K562 (cell line): ENCODE data around the gene NDFIP1. TPM values are rescaled to one million over a fixed set of nuclear protein-coding genes. Genes with fewer than 3 reads are reported as not detected.

Source experiments
- CBX3 ChIP-seq, 2 experiments: IDR thresholded peaks; 1 replicate in 1 of 2; 2 replicates in 1 of 2; pipeline ENCODE4 v1.6.1; 2012; ENCODE audit warnings: inconsistent platforms in 2 of 2, low read length in 2 of 2, borderline replicate concordance in 1 of 2, control low read depth in 1 of 2
- CCAR2 ChIP-seq: fragments of 200-400 bp; formaldehyde crosslinking; IDR thresholded peaks from 2 replicates; pipeline ENCODE4 v1.6.1; 2017; ENCODE audit warnings: mild to moderate bottlenecking, low read depth, low read length
- CSDE1 ChIP-seq, 2 experiments: fragments of 450-650 bp; IDR thresholded peaks; 2 replicates each; pipeline ENCODE4 v1.6.1; 2016; ENCODE audit warnings: mild to moderate bottlenecking in 1 of 2
- EGR1 ChIP-seq: fragments of 450-650 bp; conservative IDR thresholded peaks from 2 replicates; pipeline ENCODE4 v1.6.1; 2017; ENCODE audit warnings: mild to moderate bottlenecking
- HMGXB4 ChIP-seq: sonication (generic); formaldehyde crosslinking; IDR thresholded peaks from 2 replicates; pipeline ENCODE4 v1.8.1; 2023; ENCODE audit warnings: mild to moderate bottlenecking, missing genetic modification reagents
- PHTF2 ChIP-seq: fragments of 250-450 bp; sonication (Bioruptor Pico); IDR thresholded peaks from 2 replicates; pipeline ENCODE4 v1.5.0; 2021; ENCODE audit warnings: mild to moderate bottlenecking
- RBM15 ChIP-seq: fragments of 200-400 bp; formaldehyde crosslinking; IDR thresholded peaks from 2 replicates; pipeline ENCODE4 v1.6.1; 2018; ENCODE audit warnings: mild to moderate bottlenecking, low read length, moderate library complexity; ENCODE audit not compliant: insufficient read depth
- RBM17 ChIP-seq: fragments of 200-400 bp; formaldehyde crosslinking; IDR thresholded peaks from 2 replicates; pipeline ENCODE4 v1.6.1; 2017; ENCODE audit warnings: low read depth, mild to moderate bottlenecking, low read length, borderline replicate concordance
- STAT5B ChIP-seq: fragments of 250-450 bp; sonication (Bioruptor Pico); IDR thresholded peaks from 2 replicates; pipeline ENCODE4 v1.8.0; 2021; ENCODE audit warnings: mild to moderate bottlenecking, inconsistent platforms
- TBP ChIP-seq: optimal IDR thresholded peaks from 2 replicates; pipeline ENCODE3; 2011; ENCODE audit warnings: low read depth, low read length, improper control_type of control experiment
- ZBTB33 ChIP-seq: sonication (generic); formaldehyde crosslinking; IDR thresholded peaks from 2 replicates; pipeline ENCODE4 v1.8.1; 2023; ENCODE audit warnings: mild to moderate bottlenecking, missing genetic modification reagents
- ZNF12 ChIP-seq: sonication (generic); formaldehyde crosslinking; IDR thresholded peaks from 2 replicates; pipeline ENCODE4 v1.4.0; 2020; ENCODE audit warnings: mild to moderate bottlenecking, missing genetic modification reagents
- ZNF174 ChIP-seq: fragments of 250-450 bp; sonication (Bioruptor Pico); IDR thresholded peaks from 2 replicates; pipeline ENCODE4 v1.4.0; 2020; ENCODE audit warnings: mild to moderate bottlenecking
- ZNF324 ChIP-seq: fragments of 250-450 bp; sonication (Bioruptor Pico); IDR thresholded peaks from 2 replicates; pipeline ENCODE4 v1.4.0; 2020; ENCODE audit warnings: mild to moderate bottlenecking
- ZNF57 ChIP-seq: fragments of 450-650 bp; formaldehyde crosslinking; IDR thresholded peaks from 2 replicates; pipeline ENCODE4 v1.4.0; 2020; ENCODE audit warnings: mild to moderate bottlenecking, moderate library complexity
- ZNF592 ChIP-seq: fragments of 450-650 bp; IDR thresholded peaks from 2 replicates; pipeline ENCODE4 v1.6.1; 2017; ENCODE audit warnings: antibody characterized with exemption, mild to moderate bottlenecking
- polyA plus RNA-seq, 8 experiments: library from polyadenylated mRNA; depleted of rRNA in 4 of 8; stranded (reverse) in 5 of 8; unstranded in 3 of 8; fragments of >200 nt; fragmentation: Nextera tagmentation in 2 of 8; fragmentation: Illumina TruSeq in 1 of 8; extraction: Ambion mirVana in 2 of 8; extraction: Trizol in 1 of 8; gene quantifications; 2 replicates each; pipeline versions ENCODE4 v1.2.1 to v1.2.3, GENCODE V29; 2011 to 2014; ENCODE audit warnings: inconsistent platforms in 1 of 8, missing spikeins in 1 of 8
- total RNA-seq, 7 experiments: library from RNA; depleted of rRNA in 6 of 7; stranded (reverse); fragments of >200 nt in 6 of 7; fragmentation: Illumina TruSeq in 2 of 7; extraction: Trizol in 2 of 7; gene quantifications; 2 replicates each; pipeline versions ENCODE4 v1.2.1 to v1.2.3, GENCODE V29; 2011 to 2021; ENCODE audit warnings: low replicate concordance in 1 of 7

Gene NDFIP1
- total and polyA plus RNA-seq, 9 of the 15 experiments (the other 6 are each of a cell fraction or from before 2014, with no cell fraction given) = 5.3 to 37.5 (median 31.9) TPM

GRCh38 chr5:142108432-142109330 is at the start of gene NDFIP1 (continued):
- peak; percentile 77 for TF ChIP-seq ZNF592
- peak; percentile 83; the same call in 1 of the 2 replicates for TF ChIP-seq HMGXB4 (CRISPR knock-in tag)
- TF ChIP-seq RBM15 = no peak
- TF ChIP-seq CSDE1 (IDR thresholded peaks at IDR 0.05) = no peak
- TF ChIP-seq TBP = peak; percentile 75
- TF ChIP-seq CCAR2 = no peak
- TF ChIP-seq ZNF57 (CRISPR knock-in tag) = no peak
- no peak for TF ChIP-seq CBX3 (IDR thresholded peaks at IDR 0.05; ENCODE audit: borderline replicate concordance in 1 of 2, low read length in 2 of 2)
- TF ChIP-seq ZNF174 (CRISPR knock-in tag) = no peak
- TF ChIP-seq ZBTB33 (CRISPR knock-in tag) = no peak
- no peak for TF ChIP-seq STAT5B (CRISPR knock-in tag)
- TF ChIP-seq ZNF12 (CRISPR knock-in tag) = no peak
- TF ChIP-seq EGR1 = peak; percentile 33; the same call in 1 of the 2 replicates
- no peak for TF ChIP-seq RBM17
- TF ChIP-seq ZNF324 (CRISPR knock-in tag) = no peak
- no peak for TF ChIP-seq PHTF2
